Kidney (tissue), 14 donors: ENCODE data around the gene DSCAML1. TPM values are rescaled to one million over a fixed set of nuclear protein-coding genes. Genes with fewer than 3 reads are reported as not detected.

Source experiments
- DNase-seq, 5 donors: peaks; one replicate each; pipeline ENCODE4 v3.0.0-alpha.2; 2013 to 2020
- FAIRE-seq: peaks from 2 replicates; lab custom pipeline; 2012; peaks lifted over from hg19 to GRCh38; lab: Jason Lieb, UNC
- H3K27ac ChIP-seq, 2 donors: one replicate each; pipeline ENCODE4 v1.7.0; 2013; ENCODE audit warnings: low read depth in 2 of 2, low read length in 2 of 2, inconsistent platforms in 1 of 2
- H3K27me3 ChIP-seq: one replicate; pipeline ENCODE4 v1.7.1; 2013; ENCODE audit warnings: low read length, inconsistent platforms; ENCODE audit not compliant: control insufficient read depth, insufficient read depth
- H3K36me3 ChIP-seq, 3 donors: one replicate each; pipeline versions ENCODE4 v1.7.0 to v1.7.1; 2013; ENCODE audit warnings: low read length in 3 of 3, control low read depth in 1 of 3, inconsistent platforms in 1 of 3; ENCODE audit not compliant: insufficient read depth in 3 of 3, control insufficient read depth in 2 of 3
- H3K4me1 ChIP-seq, 3 donors: one replicate each; pipeline versions ENCODE4 v1.7.0 to v1.7.1; 2013; ENCODE audit warnings: low read length in 3 of 3, inconsistent platforms in 1 of 3, low read depth in 1 of 3; ENCODE audit not compliant: control insufficient read depth in 2 of 3, insufficient read depth in 2 of 3
- H3K4me3 ChIP-seq, 3 donors: one replicate each; pipeline versions ENCODE4 v1.7.0 to v1.8.1; 2013; ENCODE audit warnings: low read length in 3 of 3, control low read depth in 1 of 3, inconsistent platforms in 1 of 3
- H3K9ac ChIP-seq, 3 donors: one replicate each; pipeline versions ENCODE4 v1.7.0 to v1.7.1; 2013; ENCODE audit warnings: low read length in 3 of 3, control low read depth in 1 of 3, inconsistent platforms in 1 of 3
- H3K9me3 ChIP-seq, 3 donors: one replicate each; pipeline versions ENCODE4 v1.7.0 to v1.7.1; 2013; ENCODE audit warnings: low read length in 3 of 3, control low read depth in 1 of 3, inconsistent platforms in 1 of 3; ENCODE audit not compliant: control insufficient read depth in 2 of 3, insufficient read depth in 1 of 3
- CTCF ChIP-seq: IDR thresholded peaks from 3 replicates; pipeline ENCODE4 v1.5.1; 2012; ENCODE audit warnings: mild to moderate bottlenecking, moderate library complexity, borderline replicate concordance; ENCODE audit not compliant: insufficient read depth; ENCODE audit errors: extremely low read depth
- intact Hi-C: fragments of 100-400 bp; cut with DNase I; formaldehyde crosslinking; loops from one replicate; pipeline ENCODE4 v1.11.1; 2022
- polyA plus RNA-seq: library from polyadenylated mRNA; stranded (reverse); fragments of 350-450 nt; fragmentation: Illumina TruSeq; extraction: RNeasy Lipid Tissue Mini Kit (QIAGEN cat#74804); gene quantifications from one replicate; pipeline ENCODE4 v1.2.3, GENCODE V29; 2014; ENCODE audit warnings: low read depth, low replicate concordance; ENCODE audit not compliant: insufficient read depth
- total RNA-seq: library from RNA; stranded (reverse); fragmentation: NEBNext Ultra II Directional; extraction: Animal tissue kit (Norgen Biotek cat#: 25700); gene quantifications from one replicate; pipeline ENCODE4 v1.2.1, GENCODE V29; 2021
- donor health status: control.
- donor health status: control.
- donor health status: control.
- donor health status: control.
- donor health status: control.
- donor health status: DM: yes; HTN: yes; CAD: no.
- donor health status: Normal renal cell carcinoma (clear cell type).

DSCAML1 gene
- total and polyA plus RNA-seq, 2 donors from 2014 or later = 0.95 to 17.3 TPM

GRCh38 chr11:117640041-117640440 lies 157.0 kb downstream of the DSCAML1 start:
- Histone ChIP-seq H3K9me3 (no peaks in the 10 kb centered on the region), H3K9ac (no peak overlapping the region), H3K4me1 (no peaks in the 10 kb centered on the region), H3K27ac (no peak overlapping the region), H3K4me3 (no peak overlapping the region), H3K36me3 (no peaks in the 10 kb centered on the region), H3K27me3 (no peaks in the 10 kb centered on the region)
- intact Hi-C loops = no loop called here
- FAIRE-seq (no peak), DNase-seq (no peak)
- TF ChIP-seq CTCF = no peak

GRCh38 chr11:117639601-117640000 lies 157.4 kb downstream of the DSCAML1 start:
- TF ChIP-seq CTCF = no peak
- FAIRE-seq (no peak), DNase-seq (no peak)
- intact Hi-C loops = no loop called here
- Histone ChIP-seq H3K4me1 (no peaks in the 10 kb centered on the region), H3K9me3 (no peaks in the 10 kb centered on the region), H3K9ac (no peak overlapping the region), H3K4me3 (no peak overlapping the region), H3K27me3 (no peaks in the 10 kb centered on the region), H3K36me3 (no peaks in the 10 kb centered on the region), H3K27ac (no peak overlapping the region)

GRCh38 chr11:117638911-117639543 lies 158.0 kb downstream of the DSCAML1 start:
- DNase-seq (no peak), FAIRE-seq (no peak)
- H3K4me1 ChIP-seq = no peaks in the 10 kb centered on the region
- no peaks in the 10 kb centered on the region for H3K27me3 ChIP-seq
- no peaks in the 10 kb centered on the region for H3K9me3 ChIP-seq
- no peaks in the 10 kb centered on the region for H3K36me3 ChIP-seq
- no peak overlapping the region for H3K27ac ChIP-seq
- H3K9ac ChIP-seq = no peak overlapping the region
- no peak for TF ChIP-seq CTCF
- no peak overlapping the region for H3K4me3 ChIP-seq
- intact Hi-C loops = no loop called here
